Esophagus muscularis mucosa (tissue), 4 donors: ENCODE measurements around the gene UROC1. TPM values are rescaled to one million over a fixed set of nuclear protein-coding genes. Genes with fewer than 3 reads are reported as not detected.

Experiments used
- DNase-seq: peaks from one replicate; pipeline ENCODE4 v3.0.0-alpha.2; 2017; ENCODE audit errors: extremely low spot score
- H3K27ac ChIP-seq, 4 donors: fragments of 200-600 bp; sonication (generic); replicated peaks in 1 of 4; 1 replicate in 3 of 4; 2 replicates in 1 of 4; pipeline ENCODE4 v1.5.1; 2016 to 2019; ENCODE audit warnings: mild to moderate bottlenecking in 1 of 4
- H3K27me3 ChIP-seq, 4 donors: fragments of 200-600 bp; sonication (generic); one replicate each; pipeline versions ENCODE4 v1.5.1 to v1.6.0; 2016 to 2019
- H3K36me3 ChIP-seq, 4 donors: fragments of 200-600 bp; sonication (generic); one replicate each; pipeline ENCODE4 v1.5.1; 2016 to 2019
- H3K4me1 ChIP-seq, 4 donors: fragments of 200-600 bp; sonication (generic); one replicate each; pipeline ENCODE4 v1.5.1; 2016 to 2019
- H3K4me3 ChIP-seq, 4 donors: fragments of 200-600 bp; sonication (generic); 1 replicate in 2 of 4; 2 replicates in 2 of 4; pipeline ENCODE4 v1.5.1; 2016 to 2019; ENCODE audit warnings: mild to moderate bottlenecking in 4 of 4, moderate library complexity in 1 of 4
- H3K9me3 ChIP-seq, 4 donors: fragments of 200-600 bp; sonication (generic); 1 replicate in 3 of 4; 2 replicates in 1 of 4; pipeline ENCODE4 v1.5.1; 2016 to 2019
- EP300 ChIP-seq: sonication (generic); formaldehyde crosslinking; IDR thresholded peaks from one replicate; pipeline ENCODE4 v1.6.1; 2017; ENCODE audit warnings: antibody characterized with exemption
- POLR2A ChIP-seq: fragments of 450-650 bp; IDR thresholded peaks from one replicate; pipeline ENCODE4 v1.6.1; 2017; ENCODE audit warnings: antibody characterized with exemption, moderate library complexity, mild to moderate bottlenecking, low read depth
- POLR2AphosphoS5 ChIP-seq, 2 donors: sonication (generic); formaldehyde crosslinking; IDR thresholded peaks; one replicate each; pipeline ENCODE4 v1.6.1; 2017; ENCODE audit warnings: antibody characterized with exemption in 2 of 2
- WGBS: methylation state at CpG from one replicate; pipeline ENCODE4 v1.1.5; 2018; 5-methylcytosine and 5-hydroxymethylcytosine counted together
- intact Hi-C: fragments of 100-400 bp; cut with DNase I; formaldehyde crosslinking; loops from one replicate; pipeline ENCODE4 v1.15.1; 2023
- total RNA-seq, 4 donors: library from RNA; depleted of rRNA; stranded (reverse); fragments of >200 nt; gene quantifications; one replicate each; pipeline versions ENCODE4 v1.1.0 to v1.2.1, GENCODE V29; 2016
- TF ChIP-seq, protein P1 (sequence below), 3 experiments: fragments of 200-600 bp in 2 of 3; fragments of 450-650 bp in 1 of 3; sonication (generic) in 2 of 3; IDR thresholded peaks; one replicate each; pipeline ENCODE4 v1.5.1; 2017 to 2019; ENCODE audit warnings: antibody characterized with exemption in 3 of 3, mild to moderate bottlenecking in 2 of 3, moderate library complexity in 1 of 3

UROC1 gene
- total RNA-seq, 4 donors from 2014 or later, result not detected

DNA sequence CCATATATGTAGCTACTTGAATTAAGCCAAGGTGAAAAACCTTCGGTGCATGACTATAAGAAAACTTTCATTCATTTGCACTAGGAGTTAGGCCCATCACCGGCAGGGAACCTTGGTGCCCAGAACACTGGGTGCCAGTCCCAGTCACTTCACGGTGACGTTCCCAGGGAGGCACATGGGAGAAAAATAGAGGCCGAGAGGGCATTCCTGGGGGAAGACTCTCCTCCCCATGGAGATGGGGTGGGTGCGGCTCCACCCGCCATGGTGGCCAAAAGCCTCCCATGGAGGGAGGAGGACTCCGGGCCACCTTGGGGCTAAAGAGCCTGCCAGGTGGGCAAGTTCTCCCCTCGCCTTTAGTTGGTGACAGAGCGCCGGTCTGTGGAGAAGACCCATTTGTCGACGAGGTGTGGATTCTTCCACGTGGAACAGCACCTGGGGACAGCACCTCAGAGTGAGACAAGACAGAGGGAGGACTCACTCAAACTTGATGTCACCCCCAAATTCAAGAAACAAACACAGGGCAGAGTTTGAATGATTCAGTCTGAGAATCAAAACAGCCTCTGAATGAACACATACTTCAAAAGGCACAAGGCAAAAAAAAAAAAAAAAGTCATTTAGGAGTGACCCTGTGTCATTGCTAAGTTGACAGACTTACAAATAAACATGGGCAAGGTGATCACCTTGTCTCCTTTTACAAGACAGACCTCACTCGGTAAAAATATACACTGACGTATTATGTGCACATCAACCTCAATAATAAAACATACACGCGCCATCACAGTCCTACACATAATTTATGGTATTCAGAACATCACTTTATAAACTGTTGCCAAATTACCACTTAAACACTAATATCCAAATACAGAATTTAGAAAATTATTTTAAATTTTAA is 80.5 kb downstream of the UROC1 start:
- 88% methylated on average over 12 of the region's 18 CpGs for WGBS
- Histone ChIP-seq H3K36me3 (peaks cover 34 to 78% (median 69%) of the 10 kb centered on the region in 4 donors), H3K27ac (no peak overlapping the region), H3K9me3 (no peaks in the 10 kb centered on the region), H3K4me1 (peaks cover 0 to 3% (median 0%) of the 10 kb centered on the region in 4 donors), H3K27me3 (no peaks in the 10 kb centered on the region), H3K4me3 (no peak overlapping the region)
- DNase-seq, result no peak
- TF ChIP-seq POLR2AphosphoS5 (IDR thresholded peaks at IDR 0.05) (no peak), POLR2A (no peak), EP300 (no peak)
- TF ChIP-seq, protein P1, sequence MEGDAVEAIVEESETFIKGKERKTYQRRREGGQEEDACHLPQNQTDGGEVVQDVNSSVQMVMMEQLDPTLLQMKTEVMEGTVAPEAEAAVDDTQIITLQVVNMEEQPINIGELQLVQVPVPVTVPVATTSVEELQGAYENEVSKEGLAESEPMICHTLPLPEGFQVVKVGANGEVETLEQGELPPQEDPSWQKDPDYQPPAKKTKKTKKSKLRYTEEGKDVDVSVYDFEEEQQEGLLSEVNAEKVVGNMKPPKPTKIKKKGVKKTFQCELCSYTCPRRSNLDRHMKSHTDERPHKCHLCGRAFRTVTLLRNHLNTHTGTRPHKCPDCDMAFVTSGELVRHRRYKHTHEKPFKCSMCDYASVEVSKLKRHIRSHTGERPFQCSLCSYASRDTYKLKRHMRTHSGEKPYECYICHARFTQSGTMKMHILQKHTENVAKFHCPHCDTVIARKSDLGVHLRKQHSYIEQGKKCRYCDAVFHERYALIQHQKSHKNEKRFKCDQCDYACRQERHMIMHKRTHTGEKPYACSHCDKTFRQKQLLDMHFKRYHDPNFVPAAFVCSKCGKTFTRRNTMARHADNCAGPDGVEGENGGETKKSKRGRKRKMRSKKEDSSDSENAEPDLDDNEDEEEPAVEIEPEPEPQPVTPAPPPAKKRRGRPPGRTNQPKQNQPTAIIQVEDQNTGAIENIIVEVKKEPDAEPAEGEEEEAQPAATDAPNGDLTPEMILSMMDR (IDR thresholded peaks at IDR 0.05), result no peak
- intact Hi-C loops, result no loop called here

DNA sequence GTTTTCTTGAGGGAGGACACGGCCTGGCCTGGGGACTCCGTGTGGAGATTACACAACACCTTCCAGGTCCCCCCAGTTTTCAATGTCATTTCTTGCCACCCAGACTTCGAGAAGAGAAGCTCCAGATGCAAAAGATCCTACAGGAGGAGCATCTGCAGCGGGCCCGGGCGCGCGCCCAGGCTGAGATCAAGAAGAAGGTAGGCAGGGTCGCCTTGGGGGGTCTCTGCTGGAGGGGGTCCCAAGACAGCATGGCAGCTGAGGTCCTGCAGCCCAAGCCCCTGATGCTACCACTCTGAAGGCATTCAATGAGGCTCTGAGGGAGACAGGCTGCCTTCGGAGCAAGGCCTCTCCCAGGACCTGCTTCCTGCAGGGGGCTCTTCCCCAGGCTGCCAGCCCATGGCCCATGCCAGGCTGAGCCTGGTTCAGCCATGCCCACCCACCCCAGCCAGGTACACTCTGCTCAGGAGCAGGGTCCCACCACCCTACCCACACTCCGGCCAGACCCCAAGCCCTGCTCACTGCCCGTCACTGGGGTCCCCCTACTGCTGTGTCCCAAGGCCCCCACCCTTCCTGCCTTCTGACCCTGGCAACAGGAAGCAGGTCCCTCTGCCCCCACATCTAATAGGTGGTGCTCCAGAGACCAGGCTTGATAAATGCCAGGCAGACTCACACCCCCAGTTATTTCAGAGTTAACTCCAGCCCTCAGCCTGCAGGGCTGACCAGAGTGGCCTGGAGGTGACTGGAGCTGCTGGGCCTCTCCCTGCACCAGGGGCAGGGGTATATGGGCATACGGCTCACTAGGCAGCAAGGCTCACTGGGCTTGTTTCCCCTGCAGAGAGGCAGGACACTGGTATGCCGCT is 81.9 kb downstream of the UROC1 start:
- H3K36me3 ChIP-seq, result peaks cover 25 to 71% (median 58%) of the 10 kb centered on the region in 4 donors
- no peak overlapping the region for H3K27ac ChIP-seq
- no peak for TF ChIP-seq POLR2AphosphoS5 (IDR thresholded peaks at IDR 0.05)
- TF ChIP-seq POLR2A, result no peak
- no peak for TF ChIP-seq EP300
- TF ChIP-seq, protein P1 (IDR thresholded peaks at IDR 0.05), result no peak
- DNase-seq, result no peak
- intact Hi-C loops, result no loop called here
- H3K9me3 ChIP-seq, result peaks cover 0 to 6% (median 5%) of the 10 kb centered on the region in 4 donors
- 91% methylated on average over 11 of the region's 14 CpGs for WGBS
- no peak overlapping the region for H3K4me3 ChIP-seq
- peaks cover 0 to 3% (median 0%) of the 10 kb centered on the region in 4 donors for H3K4me1 ChIP-seq
- no peaks in the 10 kb centered on the region for H3K27me3 ChIP-seq

DNA sequence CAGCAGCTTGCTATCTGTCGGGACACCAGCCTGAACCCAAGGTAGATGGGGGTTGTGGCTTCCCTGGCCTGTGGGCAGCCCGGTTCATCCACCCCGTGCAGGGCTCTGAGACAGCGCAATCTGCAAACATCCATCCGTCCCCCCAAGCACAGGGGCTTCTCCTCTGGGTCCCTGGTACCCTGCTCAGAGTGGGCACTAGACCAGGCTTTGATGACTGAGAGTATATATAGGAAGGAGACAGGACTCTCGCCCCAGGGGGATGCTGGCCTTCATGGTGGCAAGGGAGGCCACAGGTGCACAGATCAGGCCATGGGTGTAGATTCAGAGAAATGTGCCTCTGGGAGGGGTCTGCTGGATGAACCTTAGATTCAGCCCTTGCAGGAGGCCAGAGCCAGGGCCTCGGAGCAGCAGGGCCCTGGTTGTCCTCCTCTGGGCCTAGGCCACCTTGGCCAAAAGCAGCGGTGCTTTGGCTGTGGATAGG is 82.6 kb downstream of the UROC1 start:
- peaks cover 23 to 71% (median 54%) of the 10 kb centered on the region in 4 donors for H3K36me3 ChIP-seq
- no peaks in the 10 kb centered on the region for H3K27me3 ChIP-seq
- peaks cover 0 to 3% (median 0%) of the 10 kb centered on the region in 4 donors for H3K4me1 ChIP-seq
- H3K4me3 ChIP-seq, result no peak overlapping the region
- no peak overlapping the region for H3K27ac ChIP-seq
- 94% methylated on average over 8 of the region's 8 CpGs for WGBS
- DNase-seq, result no peak
- intact Hi-C loops, result no loop called here
- TF ChIP-seq, protein P1 (IDR thresholded peaks at IDR 0.05), result no peak
- TF ChIP-seq POLR2A (no peak), EP300 (no peak), POLR2AphosphoS5 (IDR thresholded peaks at IDR 0.05) (no peak)
- peaks cover 0 to 8% (median 6%) of the 10 kb centered on the region in 4 donors for H3K9me3 ChIP-seq

DNA sequence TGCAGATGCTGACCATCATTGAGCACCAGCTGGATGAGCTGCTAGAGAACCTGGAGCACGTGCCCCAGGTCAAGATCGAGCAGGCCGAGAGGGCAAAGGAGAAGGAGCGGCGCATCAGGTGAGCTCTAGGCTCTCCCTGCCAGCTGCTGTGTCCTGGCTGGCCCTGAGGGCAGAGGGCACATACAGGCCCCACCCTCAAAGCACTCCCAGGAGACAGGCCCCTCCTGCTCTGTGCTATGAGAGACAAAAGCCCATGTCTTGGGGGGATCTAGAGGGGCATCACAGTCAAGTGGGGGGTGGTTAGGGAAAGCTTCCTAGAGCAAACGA is 83.3 kb downstream of the UROC1 start:
- TF ChIP-seq POLR2AphosphoS5 (IDR thresholded peaks at IDR 0.05), result no peak
- TF ChIP-seq EP300, result no peak
- TF ChIP-seq, protein P1 (IDR thresholded peaks at IDR 0.05), result no peak
- TF ChIP-seq POLR2A, result no peak
- no peak overlapping the region for H3K27ac ChIP-seq
- H3K4me1 ChIP-seq, result peaks cover 0 to 3% (median 0%) of the 10 kb centered on the region in 4 donors
- H3K27me3 ChIP-seq, result no peaks in the 10 kb centered on the region
- peaks cover 18 to 64% (median 46%) of the 10 kb centered on the region in 4 donors for H3K36me3 ChIP-seq
- peaks cover 0 to 8% (median 6%) of the 10 kb centered on the region in 4 donors for H3K9me3 ChIP-seq
- no peak for DNase-seq
- no peak overlapping the region for H3K4me3 ChIP-seq
- WGBS, result 92% methylated on average over 6 of the region's 6 CpGs
- intact Hi-C loops, result no loop called here
